NCI-H187 (cell line): Measurements from ENCODE around the gene TMEM145.

Experiments
- DNase-seq, 2 experiments: peaks; one replicate each; lab custom pipeline; 2025; lab: John Stamatoyannopoulos, UW

The TMEM145 gene

DNA sequence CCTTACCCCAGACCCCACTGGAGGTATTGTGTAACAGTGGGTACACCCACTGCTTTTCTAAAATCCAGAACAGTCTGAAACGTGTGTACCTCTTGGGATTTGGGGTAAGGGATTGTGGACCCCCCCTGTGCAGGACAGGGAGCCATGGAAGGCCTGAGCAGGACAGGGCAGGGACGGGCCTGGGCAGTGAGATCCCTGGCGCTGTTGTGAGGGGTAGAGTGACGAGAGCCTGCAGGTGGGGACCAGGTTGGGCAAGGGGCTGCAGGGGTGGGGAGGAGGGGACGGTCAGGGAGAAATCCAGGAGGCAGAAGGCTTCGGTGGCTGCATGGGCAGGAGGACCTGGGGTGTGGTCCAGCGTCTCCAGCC lies 48.4 kb downstream of the TMEM145 start:
- DNase-seq: no peak

GRCh38 chr19:42362342-42362741 lies 49.2 kb downstream of the TMEM145 start:
- DNase-seq: no peak

DNA sequence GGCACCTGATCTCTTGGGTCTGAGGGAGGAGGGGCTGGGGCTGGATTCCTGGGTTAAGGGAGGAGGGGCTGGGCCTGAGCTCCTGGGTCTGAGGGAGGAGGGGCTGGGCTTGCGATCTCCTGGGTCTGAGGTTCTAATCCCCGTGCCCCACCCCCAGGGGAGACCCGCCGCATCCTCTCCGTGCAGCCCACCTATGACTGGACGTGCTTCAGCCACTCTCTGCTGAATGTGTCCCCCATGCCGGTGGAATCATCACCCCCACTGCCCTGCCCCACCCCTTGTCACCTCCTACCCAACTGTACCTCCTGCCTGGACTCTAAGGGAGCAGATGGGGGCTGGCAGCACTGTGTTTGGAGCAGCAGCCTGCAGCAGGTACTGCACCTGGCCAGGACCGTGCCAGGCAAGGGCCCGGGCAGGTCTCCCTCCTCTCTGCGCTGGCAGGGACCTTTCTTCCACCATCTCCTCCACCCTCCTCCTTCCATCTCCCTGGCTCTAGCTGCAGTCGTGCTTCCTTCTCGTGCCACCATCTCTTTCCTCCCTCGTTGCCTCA lies 49.9 kb downstream of the TMEM145 start:
- no peak for DNase-seq

DNA sequence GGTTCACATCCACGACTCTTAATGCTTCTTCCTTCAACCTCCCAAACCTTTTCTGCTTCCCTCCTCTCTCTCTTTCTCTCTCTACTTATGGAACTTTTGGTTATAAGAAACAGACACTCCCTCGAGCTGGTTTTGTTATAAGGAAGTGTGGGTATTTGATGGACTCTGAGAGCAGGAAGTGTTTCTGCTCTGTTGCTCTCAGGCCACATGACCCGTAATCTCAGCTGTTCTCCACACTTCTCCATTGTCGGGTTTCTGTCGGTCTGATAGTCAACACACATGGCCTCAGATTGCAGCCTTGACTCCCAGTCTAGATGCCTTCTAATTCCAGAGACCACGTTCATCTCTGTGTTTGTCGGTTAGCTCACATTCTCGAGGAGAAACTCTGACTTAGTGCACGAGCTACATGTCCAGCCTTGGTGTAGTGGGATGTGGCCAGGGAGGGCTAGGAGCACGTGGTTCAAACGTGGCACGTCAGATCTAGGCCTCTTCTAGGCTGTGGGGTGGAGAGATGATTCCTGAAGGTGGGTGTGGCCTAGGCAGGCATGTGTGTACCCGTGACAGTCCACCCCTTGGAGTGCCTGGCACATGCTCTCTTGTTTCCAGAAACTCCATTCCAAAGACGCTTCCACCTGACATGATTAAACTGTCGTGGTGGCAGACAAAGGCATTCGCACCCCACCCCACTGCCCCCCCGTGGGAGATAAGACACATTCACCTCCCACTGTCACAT lies 50.7 kb downstream of the TMEM145 start:
- DNase-seq: no peak

DNA sequence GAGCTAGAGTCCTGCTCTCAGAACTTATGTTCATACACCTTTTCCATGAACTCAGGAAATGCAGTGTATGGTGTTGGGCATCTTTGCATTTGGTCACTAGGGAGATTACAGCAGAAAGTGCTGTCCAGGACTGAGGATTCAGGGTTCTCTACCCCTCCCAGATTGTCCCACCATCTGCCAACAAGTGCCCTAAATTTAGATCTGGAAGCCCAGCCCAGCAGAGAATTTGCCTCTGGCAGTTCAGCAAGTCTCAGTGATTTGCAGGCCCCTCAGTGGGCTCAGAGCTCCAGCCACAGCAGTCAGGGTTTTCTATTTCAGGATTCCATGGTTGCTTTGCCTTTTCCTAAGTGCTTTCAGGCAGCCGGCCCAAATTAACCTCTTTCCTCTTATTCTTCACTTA lies 53.6 kb downstream of the TMEM145 start:
- no peak for DNase-seq

DNA sequence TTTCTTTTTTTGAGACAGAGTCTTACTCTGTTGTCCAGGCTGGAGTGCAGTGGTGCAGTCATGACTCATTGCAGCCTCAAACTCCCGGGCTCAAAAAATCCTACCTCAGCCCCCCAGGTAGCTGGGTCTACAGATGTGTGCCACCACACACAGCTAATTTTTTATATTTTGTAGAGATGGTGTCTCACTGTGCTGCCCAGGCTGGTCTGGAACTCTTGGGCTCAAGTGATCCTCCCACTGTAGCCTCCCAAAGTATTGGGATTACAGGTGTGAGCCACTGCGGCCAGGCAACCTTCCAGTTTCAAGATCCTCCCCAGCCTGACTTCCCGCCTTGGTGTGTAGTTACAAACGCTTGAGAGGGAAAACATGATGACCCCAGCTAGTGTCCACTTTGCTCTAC lies 54.8 kb downstream of the TMEM145 start:
- no peak for DNase-seq

- DNase-seq: no peak
Measured at GRCh38 chr19:42368360-42368759, 55.3 kb downstream of the TMEM145 start.

GRCh38 chr19:42368765-42369164 lies 55.7 kb downstream of the TMEM145 start:
- DNase-seq: no peak

- DNase-seq: no peak
Measured at GRCh38 chr19:42369433-42370067, 56.4 kb downstream of the TMEM145 start.

- no peak for DNase-seq
Measured at GRCh38 chr19:42370068-42370520, 57.0 kb downstream of the TMEM145 start.

GRCh38 chr19:42370626-42371175 lies 57.6 kb downstream of the TMEM145 start:
- DNase-seq: no peak
